Inflammatory macrophage treated with lipopolysaccharide for 1 hour (primary cell): ENCODE data around the gene PSMC5.
"Not testable (repeated sequence)": the region's sequence is repeated elsewhere in the genome, so short reads cannot be mapped to it uniquely, and the experiment has no call there.

ENCODE experiments used
- DNase-seq, 2 donors: peaks; one replicate each; pipeline ENCODE4 v3.0.0-alpha.2; 2020 to 2022

PSMC5 gene

GRCh38 chr17:63827002-63827800, at the start of gene PSMC5, which contains the start of gene FTSJ3:
PSMC5 (plus strand) TSS chr17:63827431; CDS start chr17:63827491, 60 bp downstream.
FTSJ3 (minus strand) TSS chr17:63827663; CDS start chr17:63826902, 761 bp downstream.
- DNase-seq, result peak; percentile 93

DNA sequence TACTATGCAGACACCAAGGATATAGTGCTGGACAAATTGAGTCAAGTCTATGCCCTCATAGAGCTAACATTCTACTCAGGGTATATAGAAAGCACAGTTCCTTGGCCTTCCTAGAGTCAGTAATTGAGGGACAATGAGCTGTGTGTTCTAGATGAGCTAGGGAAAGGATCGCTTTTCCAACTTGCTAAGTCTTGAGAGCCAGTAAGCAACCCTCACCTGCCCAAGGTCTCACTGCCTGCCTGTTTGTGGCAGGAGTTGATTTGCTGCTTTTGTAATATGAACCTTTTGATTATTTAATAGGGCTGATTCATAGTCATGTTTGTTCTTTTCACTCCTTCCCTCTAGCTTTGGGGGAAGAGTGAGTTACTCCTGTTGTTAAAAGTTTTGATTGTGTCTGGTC, 46.7 kb upstream of the PSMC5 start:
- DNase-seq, result no peak

DNA sequence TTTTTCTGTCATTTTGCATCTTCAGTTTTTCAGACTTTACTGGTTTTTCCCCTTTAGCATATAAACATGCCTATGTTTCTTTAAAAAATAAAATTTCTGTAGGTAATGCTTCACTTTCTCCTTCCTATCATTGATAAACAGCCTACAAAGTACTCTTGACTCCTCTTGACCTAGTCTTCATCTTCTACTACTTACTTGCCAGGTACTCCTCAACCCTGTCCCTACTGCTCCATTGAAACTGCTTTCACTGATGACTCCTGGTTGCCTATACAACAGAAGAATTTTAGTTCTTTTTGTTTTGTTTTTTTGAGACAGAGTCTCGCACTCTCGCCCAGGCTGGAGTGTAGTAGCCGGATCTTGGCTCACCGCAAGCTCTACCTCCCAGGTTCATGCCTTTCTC, 46.3 kb upstream of the PSMC5 start:
- no peak for DNase-seq

DNA sequence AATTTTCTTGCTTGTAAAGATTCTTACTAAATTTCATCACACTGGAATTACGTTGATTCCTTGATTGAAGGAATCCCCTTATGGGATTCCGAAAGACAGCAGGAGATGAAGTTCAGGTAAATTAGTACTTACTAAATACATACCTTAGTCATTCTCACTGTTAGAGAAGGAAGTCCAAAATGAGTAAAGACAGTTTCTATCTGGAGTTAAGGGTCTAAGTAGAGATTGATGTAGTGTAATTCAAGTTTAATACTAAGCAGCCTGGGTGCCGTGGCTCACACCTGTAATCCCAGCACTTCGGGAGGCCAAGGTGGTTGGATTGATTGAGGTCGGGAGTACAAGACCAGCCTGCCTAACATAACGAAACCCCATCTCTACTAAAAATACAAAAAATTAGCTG, 43.7 kb upstream of the PSMC5 start:
- DNase-seq, result no peak

DNA sequence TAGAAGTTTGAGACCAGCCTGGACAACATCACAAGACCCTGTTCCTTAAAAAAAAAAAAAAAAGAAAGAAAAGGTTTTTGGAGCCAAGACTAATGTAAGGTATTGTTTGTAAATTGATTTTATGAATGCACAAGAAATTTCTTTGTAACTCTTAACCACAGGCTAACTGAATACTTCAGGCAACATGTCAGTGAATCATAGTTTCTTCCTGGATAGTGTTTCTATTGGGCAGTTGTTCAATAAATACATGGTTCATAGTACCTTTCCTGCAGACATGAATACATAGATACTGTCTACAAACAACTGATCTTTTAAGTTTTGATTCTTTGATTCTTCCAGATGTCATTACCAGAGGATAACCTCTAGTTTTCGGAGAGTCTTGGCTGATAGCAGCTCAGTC, 41.7 kb upstream of the PSMC5 start:
- no peak for DNase-seq

- no peak for DNase-seq
Observed at GRCh38 chr17:63786117-63786516, 41.1 kb upstream of the PSMC5 start.

- peak; percentile 54 to 64 for DNase-seq
Observed at GRCh38 chr17:63786971-63787711, 40.1 kb upstream of the PSMC5 start.

- DNase-seq, result no peak
Observed at GRCh38 chr17:63790057-63790456, 37.2 kb upstream of the PSMC5 start.

DNA sequence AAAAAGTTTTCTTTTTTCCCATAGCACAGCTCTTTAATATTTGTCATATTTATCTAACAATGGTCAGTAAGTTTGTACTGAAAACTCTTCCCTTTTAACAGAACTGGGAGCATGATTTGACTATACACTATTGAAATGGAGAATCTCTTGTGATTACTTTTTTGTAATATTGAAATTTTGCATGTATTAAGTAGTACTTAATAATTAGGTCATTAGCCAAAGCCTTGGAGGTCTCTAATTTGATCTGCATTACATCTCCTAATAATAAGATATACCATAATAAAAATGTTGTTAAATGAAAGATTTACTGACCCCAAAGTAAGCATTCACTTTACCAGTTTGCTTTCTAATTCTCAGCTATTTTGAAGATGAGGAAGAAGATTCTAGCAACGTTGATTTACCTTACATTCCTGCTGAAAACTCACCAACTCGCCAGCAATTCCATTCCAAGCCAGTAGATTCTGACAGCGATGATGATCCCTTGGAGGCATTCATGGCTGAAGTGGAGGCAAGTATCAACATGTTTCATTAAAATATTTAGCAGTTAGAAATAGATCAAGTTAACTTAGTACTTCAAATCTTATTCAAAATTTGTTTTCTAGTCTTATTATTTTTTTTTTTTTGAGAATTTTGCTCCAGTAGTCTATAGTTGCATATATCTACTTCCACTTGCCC, 35.0 kb upstream of the PSMC5 start:
- no peak for DNase-seq

DNA sequence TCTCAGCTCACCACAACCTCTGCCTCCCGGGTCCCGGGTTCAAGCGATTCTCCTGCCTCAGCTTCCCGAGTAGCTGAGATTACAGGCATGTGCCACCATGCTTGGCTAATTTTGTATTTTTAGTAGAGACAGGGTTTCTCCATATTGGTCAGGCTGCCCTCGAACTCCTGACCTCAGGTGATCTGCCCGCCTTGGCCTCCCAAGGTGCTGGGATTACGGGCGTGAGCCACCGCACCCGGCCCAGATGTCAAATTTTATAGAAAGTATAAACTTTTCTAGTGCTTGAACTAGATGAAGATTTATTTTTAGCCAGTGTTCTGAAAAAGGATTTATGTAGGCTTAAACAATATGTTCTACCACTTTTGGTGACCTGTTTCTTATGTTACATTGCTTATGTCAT, 30.9 kb upstream of the PSMC5 start:
- DNase-seq, result not testable (repeated sequence)

DNA sequence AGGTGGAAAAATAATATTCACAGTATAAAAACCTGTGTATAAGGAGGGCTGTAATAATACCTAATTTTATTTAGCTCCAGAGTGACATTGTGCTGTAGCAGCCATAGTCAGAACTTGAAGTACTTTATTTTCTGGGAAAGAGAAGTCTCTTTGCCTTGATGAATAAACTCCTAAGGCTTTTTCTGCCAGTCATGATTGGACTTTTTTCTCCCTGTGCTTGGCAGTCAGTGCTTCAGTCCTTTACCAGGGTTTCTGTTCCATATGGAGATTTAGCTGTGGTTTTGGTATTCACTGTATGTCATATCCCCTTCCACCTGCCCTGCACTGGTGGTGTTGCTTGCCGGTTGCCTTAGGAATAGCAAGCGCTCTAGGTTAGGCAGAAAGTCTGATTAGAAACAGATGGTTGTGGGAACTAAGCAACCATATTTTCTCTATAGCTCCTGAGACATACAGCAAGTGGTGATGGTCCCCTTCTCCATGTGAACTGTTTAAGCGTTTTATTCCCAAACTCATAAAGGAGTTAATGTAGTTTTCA, 28.6 kb upstream of the PSMC5 start:
- DNase-seq, result no peak

- no peak for DNase-seq
Observed at GRCh38 chr17:63800783-63801182, 26.4 kb upstream of the PSMC5 start.

GRCh38 chr17:63804328-63804727, 22.9 kb upstream of the PSMC5 start:
- DNase-seq, result no peak

- DNase-seq, result no peak
Observed at GRCh38 chr17:63805591-63805990, 21.6 kb upstream of the PSMC5 start.

- DNase-seq, result no peak
Observed at GRCh38 chr17:63809970-63810369, 17.3 kb upstream of the PSMC5 start.

DNA sequence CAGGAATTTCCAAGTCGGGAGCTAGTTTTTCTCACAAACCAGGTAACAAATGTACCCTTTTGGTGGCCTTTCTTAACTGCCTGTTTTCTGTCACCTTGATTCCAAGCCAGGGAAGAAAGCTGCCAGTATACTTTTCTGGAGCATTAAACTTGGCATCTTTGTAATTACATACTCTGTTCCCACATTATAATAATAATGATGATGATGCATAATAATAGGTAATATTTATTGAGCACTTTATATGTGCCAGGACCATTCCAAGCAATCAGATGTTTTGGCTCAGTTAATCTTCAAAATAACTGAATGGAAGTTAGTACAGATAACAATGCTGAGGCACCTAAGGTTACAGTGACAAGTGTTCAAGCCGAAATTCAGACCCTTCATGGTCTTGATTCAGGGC, 11.1 kb upstream of the PSMC5 start:
- no peak for DNase-seq

GRCh38 chr17:63816669-63817068, 10.6 kb upstream of the PSMC5 start:
- DNase-seq, result no peak

GRCh38 chr17:63817736-63818385, 9.4 kb upstream of the PSMC5 start:
- no peak for DNase-seq

DNA sequence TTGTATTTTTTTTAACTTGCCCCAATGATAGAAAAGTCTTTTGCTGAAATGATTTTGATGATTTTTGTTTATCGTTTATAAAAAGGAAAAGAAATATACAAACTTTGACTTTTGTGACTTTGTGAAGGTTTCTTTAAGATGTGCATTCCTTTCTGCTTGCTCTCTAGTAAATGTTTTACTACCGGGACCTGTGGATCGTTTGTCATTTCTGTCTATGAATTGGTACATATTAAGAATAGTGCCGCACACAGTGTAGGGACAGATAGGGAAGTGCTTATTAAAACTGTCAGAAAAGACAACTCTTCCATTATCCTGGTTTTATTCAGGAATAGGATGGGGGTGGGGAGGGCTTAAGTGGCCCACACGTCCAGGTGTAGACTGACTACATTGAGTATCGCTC, 8.1 kb upstream of the PSMC5 start:
- no peak for DNase-seq

DNA sequence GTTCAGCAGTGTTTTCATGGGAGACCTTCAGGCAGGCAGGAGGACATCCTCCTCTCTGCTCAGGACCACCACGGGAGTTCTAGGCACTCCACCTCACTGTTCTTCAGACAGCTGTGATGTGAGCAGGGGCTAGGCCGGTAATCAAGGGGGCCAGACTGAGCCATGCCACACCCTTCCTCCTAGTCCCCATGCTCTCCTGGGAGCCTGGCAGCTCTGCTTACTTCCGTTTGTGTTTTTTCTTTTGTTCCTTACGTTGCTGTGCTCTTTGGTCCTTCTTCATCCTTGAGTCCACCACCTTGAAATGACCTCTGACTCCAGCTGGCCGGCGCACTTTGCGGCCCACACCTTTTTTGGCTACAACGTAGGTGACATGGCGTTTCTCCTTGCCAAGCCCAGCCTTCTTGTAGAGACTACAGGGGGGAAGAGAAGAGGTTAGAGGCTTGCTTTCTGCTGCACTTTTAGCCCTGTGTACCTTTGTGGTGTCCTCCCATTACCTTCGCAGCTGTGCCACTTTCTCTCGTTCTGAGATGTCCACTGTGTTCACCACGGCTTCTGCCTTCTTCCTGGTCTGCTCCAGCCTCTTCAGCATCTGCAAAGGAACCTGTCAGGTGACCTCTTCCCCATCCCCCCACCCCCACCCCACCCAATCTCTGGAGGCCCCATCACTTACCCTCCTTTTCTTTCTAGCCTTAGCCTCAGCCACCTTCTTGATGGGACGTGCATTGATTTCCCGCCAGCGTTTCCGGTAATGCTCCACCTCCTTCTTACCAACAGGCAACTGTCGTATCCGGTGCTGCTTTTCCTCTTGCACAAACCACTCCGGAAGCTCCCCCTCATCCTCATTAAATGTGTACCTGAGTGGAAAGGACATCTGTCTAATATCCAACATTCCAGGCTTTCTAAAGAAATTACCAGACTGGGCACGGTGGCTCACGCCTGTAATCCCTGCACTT, 7.4 kb upstream of the PSMC5 start:
- no peak for DNase-seq

DNA sequence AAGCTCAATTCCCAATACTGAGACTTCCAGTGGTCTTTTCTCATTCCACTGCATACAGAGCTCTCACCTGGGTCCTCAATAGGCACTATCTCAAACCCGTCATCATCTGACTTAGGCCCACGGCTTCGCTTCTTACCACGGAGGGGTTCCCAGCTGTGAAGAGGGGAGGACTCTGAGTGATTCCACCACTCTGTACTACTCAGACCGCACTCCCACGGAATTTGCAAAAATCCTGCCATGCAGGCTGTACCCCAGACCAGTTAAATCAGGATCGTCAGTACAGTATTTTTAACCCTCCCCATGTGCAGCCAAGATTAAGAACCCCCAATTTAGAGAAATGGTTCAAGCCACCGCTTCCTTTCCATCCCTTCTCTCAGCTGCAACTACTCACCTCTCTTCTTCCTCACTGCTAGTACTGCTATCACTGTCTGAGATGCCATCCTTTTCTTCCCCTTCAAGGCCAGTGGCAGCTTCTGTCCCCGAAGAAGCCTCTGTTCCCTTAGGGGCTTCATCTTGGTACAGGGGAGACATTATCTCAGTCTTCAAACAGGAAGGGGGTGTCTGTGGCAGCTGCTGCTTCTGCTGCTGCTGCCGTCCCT, 6.2 kb upstream of the PSMC5 start:
- no peak for DNase-seq
